A549 treated with AZD9567 at 1 μM for 4 hours (cell line): Measurements from ENCODE around the gene ATP1B1. TPM values are rescaled to one million over a fixed set of nuclear protein-coding genes. Genes with fewer than 3 reads are reported as not detected.

Experiments
- total RNA-seq: library from RNA; stranded (reverse); fragments of 200-300 nt; extraction: Qiagen RNA extraction; gene quantifications from 5 replicates; pipeline ENCODE4 v1.2.3, GENCODE V29; 2022; ENCODE audit not compliant: insufficient read depth

Gene ATP1B1
- total RNA-seq: 168 to 219 TPM (median 179 TPM) in 5 replicates

GRCh38 chr1:169106095-169106920 is at the start of gene ATP1B1:
ATP1B1 (plus strand) TSS chr1:169106690; CDS start chr1:169106830, 140 bp downstream.

